Measurements from ENCODE around the gene CADPS2.

CADPS2 gene

GRCh38 chr7:122300211-122300932 lies 585.9 kb downstream of the CADPS2 start:
- Mint-ChIP-seq H3K4me1 (peaks cover 28% of the 10 kb centered on the region), H3K9me3 (no peaks in the 10 kb centered on the region), H3K27ac (no peak overlapping the region), H3K4me3 (peak overlapping the region; percentile 55 to 74 (median 70)), H3K36me3 (ENCODE audit: low read depth) (no peaks in the 10 kb centered on the region), H3K27me3 (ENCODE audit: low read depth) (peaks cover 100% of the 10 kb centered on the region)
- TF ChIP-seq CTCF (IDR thresholded peaks at IDR 0.05; ENCODE audit: unreplicated experiment in 3 of 3): no peak

GRCh38 chr7:122299624-122300210 lies 586.5 kb downstream of the CADPS2 start:
- no peak for TF ChIP-seq CTCF (IDR thresholded peaks at IDR 0.05; ENCODE audit: unreplicated experiment in 3 of 3)
- no peak overlapping the region for H3K27ac Mint-ChIP-seq
- H3K4me3 Mint-ChIP-seq: peak overlapping the region; percentile 48 to 74 (median 70)
- peaks cover 22% of the 10 kb centered on the region for H3K4me1 Mint-ChIP-seq
- H3K9me3 Mint-ChIP-seq: no peaks in the 10 kb centered on the region
- peaks cover 100% of the 10 kb centered on the region for H3K27me3 Mint-ChIP-seq (ENCODE audit: low read depth)
- H3K36me3 Mint-ChIP-seq (ENCODE audit: low read depth): no peaks in the 10 kb centered on the region

DNA sequence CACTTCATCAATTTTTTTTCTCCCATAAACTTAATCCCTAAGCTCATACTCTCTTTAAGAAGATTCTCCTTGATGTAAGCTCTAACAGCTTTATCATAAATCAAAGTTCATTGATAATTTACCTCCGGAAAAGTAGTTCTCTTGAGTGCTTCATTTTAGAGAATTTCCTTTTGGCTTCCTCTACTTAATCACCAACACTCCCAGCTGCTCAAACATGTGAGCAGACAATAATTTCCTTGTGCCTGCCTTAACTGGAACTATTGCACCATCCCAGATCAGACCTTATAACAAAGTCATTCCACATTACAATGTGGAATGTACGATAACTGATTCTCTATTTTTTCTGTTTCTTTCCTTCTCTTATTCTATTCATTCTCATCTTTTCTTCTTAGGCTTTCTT lies 587.6 kb downstream of the CADPS2 start:
- H3K36me3 Mint-ChIP-seq (ENCODE audit: low read depth): no peaks in the 10 kb centered on the region
- peaks cover 100% of the 10 kb centered on the region for H3K27me3 Mint-ChIP-seq (ENCODE audit: low read depth)
- no peak overlapping the region for H3K4me3 Mint-ChIP-seq
- no peak overlapping the region for H3K27ac Mint-ChIP-seq
- TF ChIP-seq CTCF (IDR thresholded peaks at IDR 0.05; ENCODE audit: unreplicated experiment in 3 of 3): no peak
- H3K4me1 Mint-ChIP-seq: peaks cover 17% of the 10 kb centered on the region
- no peaks in the 10 kb centered on the region for H3K9me3 Mint-ChIP-seq

- H3K4me3 Mint-ChIP-seq: no peak overlapping the region
- H3K27me3 Mint-ChIP-seq (ENCODE audit: low read depth): peaks cover 98% of the 10 kb centered on the region
- no peak overlapping the region for H3K27ac Mint-ChIP-seq
- no peak for TF ChIP-seq CTCF (IDR thresholded peaks at IDR 0.05; ENCODE audit: unreplicated experiment in 3 of 3)
- H3K4me1 Mint-ChIP-seq: peaks cover 17% of the 10 kb centered on the region
- H3K36me3 Mint-ChIP-seq (ENCODE audit: low read depth): no peaks in the 10 kb centered on the region
- H3K9me3 Mint-ChIP-seq: no peaks in the 10 kb centered on the region
Measured at GRCh38 chr7:122298131-122298530, 588.1 kb downstream of the CADPS2 start.

DNA sequence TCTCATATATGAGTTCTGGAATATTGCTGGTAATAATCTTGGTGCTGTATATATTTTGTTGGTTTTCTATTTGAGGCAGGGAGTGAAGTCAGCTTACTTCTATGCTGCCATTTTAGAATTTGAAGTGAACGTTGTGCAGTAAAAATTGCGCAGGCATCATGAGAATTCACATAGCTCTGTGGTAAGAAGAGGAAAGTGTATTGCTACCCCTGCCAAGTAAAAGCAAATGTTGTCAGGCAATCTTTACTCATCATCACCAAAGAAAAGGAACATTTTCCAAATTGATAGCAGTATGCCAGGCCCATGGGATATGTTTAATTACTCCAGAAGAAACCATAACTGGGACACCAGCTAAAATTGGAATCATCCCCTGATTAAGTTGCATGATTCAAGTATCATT lies 595.1 kb downstream of the CADPS2 start:
- Mint-ChIP-seq H3K27me3 (ENCODE audit: low read depth) (peaks cover 48% of the 10 kb centered on the region), H3K27ac (no peak overlapping the region), H3K4me3 (no peak overlapping the region), H3K9me3 (peaks cover 9% of the 10 kb centered on the region), H3K36me3 (ENCODE audit: low read depth) (no peaks in the 10 kb centered on the region), H3K4me1 (no peaks in the 10 kb centered on the region)
- no peak for TF ChIP-seq CTCF (IDR thresholded peaks at IDR 0.05; ENCODE audit: unreplicated experiment in 3 of 3)

GRCh38 chr7:122290476-122290875 lies 595.8 kb downstream of the CADPS2 start:
- Mint-ChIP-seq H3K27ac (no peak overlapping the region), H3K27me3 (ENCODE audit: low read depth) (peaks cover 40% of the 10 kb centered on the region), H3K4me1 (no peaks in the 10 kb centered on the region), H3K4me3 (no peak overlapping the region), H3K36me3 (ENCODE audit: low read depth) (no peaks in the 10 kb centered on the region), H3K9me3 (peaks cover 9% of the 10 kb centered on the region)
- no peak for TF ChIP-seq CTCF (IDR thresholded peaks at IDR 0.05; ENCODE audit: unreplicated experiment in 3 of 3)

All from nephron (organoid).